Amniotic epithelial cell (primary cell): ENCODE data around the gene ACSL5.

ENCODE experiments used
- DNase-seq: peaks from one replicate; pipeline ENCODE4 v3.0.0-alpha.2; 2010; ENCODE audit warnings: low read depth

The ACSL5 gene, protein sequence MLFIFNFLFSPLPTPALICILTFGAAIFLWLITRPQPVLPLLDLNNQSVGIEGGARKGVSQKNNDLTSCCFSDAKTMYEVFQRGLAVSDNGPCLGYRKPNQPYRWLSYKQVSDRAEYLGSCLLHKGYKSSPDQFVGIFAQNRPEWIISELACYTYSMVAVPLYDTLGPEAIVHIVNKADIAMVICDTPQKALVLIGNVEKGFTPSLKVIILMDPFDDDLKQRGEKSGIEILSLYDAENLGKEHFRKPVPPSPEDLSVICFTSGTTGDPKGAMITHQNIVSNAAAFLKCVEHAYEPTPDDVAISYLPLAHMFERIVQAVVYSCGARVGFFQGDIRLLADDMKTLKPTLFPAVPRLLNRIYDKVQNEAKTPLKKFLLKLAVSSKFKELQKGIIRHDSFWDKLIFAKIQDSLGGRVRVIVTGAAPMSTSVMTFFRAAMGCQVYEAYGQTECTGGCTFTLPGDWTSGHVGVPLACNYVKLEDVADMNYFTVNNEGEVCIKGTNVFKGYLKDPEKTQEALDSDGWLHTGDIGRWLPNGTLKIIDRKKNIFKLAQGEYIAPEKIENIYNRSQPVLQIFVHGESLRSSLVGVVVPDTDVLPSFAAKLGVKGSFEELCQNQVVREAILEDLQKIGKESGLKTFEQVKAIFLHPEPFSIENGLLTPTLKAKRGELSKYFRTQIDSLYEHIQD

DNA sequence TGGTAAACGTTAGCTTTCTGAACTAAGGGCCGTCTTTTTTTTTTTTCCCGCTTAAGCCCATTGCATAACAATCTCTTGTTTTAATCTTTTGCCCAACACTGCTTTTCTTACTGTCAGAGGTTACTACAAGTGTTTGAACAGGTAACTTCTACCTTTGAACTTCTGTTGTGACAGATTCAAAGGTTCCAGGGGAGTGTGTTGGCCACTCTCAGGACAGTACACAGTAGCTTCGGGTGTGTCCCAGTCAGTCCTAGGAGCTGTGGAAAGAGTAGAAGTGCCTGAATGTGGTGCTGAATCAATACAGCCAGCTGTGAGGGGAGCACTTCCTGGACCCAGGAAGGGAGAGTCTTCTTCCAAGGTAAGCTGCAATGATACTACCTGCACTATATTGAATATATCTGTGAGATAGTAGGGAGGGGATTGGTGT lies at the start of gene ACSL5:
ACSL5 (plus strand) TSS at position 205 of the 427 bp plus-strand sequence. CDS start 20,831 bp downstream, outside the sequence.
- DNase-seq, result no peak

DNA sequence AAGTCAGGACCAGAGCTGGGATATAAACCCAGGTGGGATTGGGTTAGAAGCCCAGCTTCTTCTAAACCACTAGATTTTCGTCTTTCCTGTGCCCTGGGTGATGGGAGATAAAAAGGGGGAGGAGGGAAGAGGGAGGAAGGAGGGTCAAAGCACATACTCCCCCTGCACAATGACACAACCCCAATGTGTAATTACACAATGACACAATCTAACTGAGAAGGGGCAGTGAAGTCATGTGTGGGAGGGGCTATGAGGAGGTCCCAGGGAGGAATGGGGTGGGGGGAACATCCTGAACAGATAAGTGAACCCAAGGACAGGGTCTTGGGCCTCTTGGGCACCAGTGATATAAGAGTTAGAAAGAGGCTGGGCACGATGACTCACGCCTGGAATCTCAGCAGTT lies 46.2 kb upstream of the ACSL5 start:
- no peak for DNase-seq

DNA sequence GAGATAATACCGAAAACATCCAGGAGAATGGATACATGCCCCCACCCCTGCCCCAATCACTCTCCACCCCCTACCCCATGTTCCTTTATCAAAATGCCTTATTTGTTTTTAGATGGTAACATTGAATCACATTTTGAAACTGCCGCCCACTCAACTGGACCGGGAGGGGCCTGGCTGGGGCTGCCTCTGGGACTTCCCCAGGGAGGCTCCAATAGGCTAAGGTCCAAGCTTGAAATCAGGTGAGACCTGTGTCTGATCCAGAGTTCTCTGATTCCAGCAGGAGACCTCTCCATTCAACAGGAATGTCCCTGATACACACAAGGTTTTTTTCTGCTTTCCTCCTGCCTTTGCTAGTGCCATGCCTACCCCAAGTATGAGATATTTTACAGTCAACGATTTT lies 43.8 kb upstream of the ACSL5 start:
- no peak for DNase-seq

DNA sequence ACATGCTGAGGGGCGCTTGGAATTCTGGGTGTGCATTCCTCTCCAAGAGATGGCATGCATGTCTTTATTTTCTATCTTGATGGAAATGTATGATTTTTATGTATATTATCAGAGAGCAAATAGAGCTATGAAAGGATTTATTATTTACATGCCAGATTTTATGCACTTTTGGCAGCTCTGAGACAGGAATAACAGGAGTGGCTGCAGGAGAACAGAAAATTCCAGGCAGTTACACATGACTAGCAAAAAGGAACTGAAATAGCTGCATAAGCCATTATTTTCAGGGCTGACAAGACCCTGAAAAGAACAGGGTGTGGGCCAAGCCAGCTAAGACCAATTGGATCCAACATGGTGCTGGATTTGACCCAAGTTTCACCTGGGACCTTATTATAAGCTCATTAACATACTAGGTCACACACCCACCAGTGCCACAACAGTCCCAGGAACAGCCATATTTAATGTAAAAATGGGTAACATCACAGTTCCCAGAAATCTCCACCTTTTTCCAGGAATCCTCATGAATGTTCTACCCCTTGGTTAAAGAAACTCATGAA lies 43.2 kb upstream of the ACSL5 start:
- no peak for DNase-seq

DNA sequence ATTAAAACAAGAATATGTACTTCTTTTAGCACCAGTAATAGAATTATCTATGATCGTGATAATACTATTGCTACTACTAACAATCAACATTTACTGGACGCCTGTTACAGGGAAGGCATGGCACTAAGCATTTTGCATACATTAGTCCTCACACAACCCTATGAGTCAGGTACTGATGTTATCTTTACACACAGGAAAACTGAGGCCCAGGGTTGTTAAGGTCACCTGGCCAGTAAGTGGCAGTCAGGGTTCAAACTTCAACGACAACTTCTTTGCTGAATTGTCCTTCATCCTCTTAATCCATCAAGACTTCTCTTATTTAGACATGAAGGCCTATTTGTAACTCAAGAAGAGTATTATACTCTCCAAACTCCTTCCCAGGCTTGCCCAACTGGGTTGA lies 41.9 kb upstream of the ACSL5 start:
- no peak for DNase-seq

DNA sequence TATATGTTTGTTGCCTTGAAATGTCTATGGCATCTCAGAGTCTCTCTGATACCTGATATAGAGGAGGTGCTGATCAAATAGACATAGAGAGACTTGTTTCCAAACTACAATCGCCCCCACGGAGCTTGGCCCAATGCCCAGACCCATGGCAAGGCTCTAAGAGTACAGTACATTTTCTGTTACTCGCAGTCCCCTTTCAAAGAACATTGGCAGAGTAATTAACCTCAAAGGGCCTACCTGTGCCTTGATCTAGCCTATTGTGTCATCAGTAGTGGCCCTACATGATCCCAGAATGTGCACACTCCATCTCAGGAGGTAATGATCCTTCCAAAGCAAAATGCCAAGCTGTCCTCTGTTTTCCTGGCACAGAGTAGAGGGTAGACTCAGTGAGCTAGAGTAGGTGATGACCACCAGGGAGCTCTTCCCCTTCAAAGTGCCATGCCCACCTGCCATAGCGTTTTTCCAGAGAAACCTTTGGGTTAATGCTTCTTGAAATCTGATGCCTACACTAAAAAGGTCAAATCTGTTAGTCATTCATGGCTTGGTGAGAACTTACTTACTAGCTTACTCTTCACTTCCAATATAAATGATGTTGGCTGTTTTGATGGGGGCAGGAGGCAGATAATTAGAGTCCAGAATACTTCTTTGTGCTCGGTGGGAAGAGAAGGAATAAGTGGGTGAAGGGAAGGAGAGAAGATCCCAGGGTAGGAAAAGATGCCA lies 41.2 kb upstream of the ACSL5 start:
- no peak for DNase-seq

DNA sequence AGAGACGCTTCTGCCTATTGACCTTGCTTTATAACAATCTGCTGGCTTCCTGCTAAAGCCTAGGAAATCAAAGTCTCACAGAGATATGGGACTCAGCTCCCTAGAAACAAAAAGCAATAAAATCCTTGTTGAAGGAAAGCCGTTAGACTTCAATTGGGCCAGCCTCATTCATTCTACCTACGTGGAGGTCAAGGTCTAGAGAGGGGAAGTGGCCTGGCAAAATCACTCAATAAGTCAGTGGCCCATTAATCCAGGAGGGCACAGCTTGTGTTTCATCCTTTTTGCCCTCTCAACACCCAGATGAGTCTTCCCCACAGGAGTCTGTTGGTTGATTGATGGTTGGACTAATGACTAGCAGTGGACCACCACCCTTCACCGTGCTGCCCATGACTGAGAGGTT lies 40.5 kb upstream of the ACSL5 start:
- no peak for DNase-seq

DNA sequence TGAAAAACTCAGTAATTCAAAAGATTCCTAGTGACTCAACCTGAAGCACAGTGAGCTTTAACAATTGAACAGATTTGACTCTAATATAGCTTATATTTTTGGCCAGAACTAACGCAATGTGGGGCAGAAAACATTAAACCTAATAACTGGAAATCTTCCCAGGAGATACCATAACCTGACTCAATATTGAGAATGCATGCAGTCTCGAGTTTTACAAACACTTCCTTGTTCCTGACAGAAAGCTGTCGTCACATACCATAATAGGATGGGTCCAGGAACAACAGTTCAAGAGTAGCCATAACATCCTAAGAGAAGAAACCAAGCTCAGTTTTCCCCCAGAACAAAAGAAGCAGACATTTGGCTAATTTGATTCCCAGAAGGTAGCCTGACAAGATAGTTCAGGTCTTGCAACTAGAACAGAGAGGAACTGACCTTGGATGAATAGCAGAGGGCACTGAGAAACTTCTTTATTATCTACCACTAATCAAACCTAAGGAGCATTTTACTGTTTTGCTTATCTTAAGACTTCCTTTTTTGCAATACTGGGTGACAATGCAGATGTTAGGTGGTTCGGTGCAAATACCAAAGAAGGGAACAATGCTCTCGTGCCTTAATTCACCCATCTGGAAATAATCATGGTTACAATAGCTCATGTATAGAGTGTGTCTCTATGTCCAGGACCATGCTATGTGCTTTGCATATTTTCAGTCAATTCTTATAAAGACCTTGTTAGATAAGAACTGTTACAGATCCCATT lies 38.6 kb upstream of the ACSL5 start:
- DNase-seq, result no peak

DNA sequence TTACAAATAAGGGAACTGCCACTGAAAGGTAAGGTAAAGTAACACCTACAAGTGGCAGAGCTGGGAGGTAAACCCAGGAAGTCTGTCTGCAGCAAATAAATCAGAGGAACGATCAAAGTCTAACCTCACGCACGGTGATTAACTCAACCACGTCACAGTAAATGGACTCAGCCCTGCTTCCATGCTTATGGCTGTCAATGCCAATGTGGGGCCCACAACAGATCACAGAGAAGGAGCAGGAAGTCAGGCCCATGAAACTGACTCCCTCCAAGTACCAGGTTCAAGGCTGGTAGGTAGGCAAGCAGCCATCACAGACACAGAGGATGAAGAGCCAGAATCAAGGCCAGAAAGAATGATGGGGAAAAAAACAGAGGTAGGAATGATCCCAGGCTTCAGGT lies 38.0 kb upstream of the ACSL5 start:
- DNase-seq, result no peak

DNA sequence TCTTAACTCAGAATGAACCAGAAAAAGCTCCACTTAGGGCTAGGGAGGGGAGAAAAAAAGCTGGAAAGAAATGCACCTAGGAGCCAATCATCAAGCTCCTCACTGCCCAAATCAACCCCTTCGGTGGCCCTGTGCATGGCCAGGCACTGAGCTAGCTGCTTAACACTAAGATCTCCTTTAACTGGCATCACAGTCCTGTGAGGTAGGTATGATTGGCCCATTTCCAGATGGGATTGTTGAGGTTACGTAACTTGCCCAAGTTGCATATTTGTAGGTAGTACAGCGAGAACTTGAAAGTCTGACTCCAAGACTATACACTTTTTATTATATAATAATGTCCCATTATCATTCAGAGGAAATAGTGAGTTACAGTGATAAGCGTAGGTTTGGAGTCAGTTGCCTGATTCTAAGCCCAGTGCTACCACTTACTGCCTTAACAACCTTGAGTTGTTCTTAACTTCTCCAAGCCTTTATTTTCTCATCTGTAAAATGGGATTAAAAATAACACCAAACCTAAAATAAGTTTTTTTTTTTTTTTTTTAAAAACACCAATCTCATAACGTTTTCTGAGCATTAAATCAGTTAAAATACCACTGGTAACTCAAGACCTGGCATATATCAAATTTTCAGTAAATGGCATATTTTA lies 37.2 kb upstream of the ACSL5 start:
- DNase-seq, result no peak

DNA sequence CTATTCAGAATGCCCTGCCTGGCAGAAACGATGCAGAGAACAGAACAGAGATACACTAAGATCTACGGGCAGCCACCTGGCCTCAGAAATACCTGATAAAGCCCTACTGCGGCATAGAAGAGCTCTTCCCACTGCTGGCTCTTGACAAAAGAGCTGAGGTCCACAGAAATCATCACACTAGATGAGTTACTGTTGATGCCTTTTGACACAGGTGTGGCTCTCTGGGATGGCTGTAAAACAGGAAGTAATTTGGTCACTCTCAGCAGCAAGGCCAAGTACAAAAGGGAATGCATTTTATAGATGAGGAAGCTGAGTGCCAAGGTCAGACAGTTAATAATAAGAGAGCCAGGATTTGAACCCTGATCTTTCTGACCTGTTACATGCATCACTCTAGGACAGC lies 35.0 kb upstream of the ACSL5 start:
- DNase-seq, result no peak

DNA sequence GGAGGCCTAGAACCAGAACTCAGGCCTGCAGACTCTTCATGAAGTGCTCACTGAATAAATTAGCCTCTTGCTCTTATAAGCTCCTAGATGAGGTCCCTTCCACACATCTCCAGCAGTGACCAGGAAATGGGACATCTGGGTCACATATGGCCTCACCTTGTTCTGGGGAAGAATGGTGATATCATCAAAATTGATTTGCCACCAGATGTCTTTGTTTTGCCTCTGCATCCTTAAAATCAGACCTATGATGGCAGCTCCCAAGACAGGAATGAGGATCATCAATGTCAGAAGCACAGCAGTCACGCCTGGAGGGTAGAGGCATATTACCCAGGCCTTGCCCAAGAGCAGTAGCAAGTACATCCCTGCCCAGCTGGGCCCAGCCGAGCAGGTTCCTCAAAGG lies 33.3 kb upstream of the ACSL5 start:
- DNase-seq, result no peak

DNA sequence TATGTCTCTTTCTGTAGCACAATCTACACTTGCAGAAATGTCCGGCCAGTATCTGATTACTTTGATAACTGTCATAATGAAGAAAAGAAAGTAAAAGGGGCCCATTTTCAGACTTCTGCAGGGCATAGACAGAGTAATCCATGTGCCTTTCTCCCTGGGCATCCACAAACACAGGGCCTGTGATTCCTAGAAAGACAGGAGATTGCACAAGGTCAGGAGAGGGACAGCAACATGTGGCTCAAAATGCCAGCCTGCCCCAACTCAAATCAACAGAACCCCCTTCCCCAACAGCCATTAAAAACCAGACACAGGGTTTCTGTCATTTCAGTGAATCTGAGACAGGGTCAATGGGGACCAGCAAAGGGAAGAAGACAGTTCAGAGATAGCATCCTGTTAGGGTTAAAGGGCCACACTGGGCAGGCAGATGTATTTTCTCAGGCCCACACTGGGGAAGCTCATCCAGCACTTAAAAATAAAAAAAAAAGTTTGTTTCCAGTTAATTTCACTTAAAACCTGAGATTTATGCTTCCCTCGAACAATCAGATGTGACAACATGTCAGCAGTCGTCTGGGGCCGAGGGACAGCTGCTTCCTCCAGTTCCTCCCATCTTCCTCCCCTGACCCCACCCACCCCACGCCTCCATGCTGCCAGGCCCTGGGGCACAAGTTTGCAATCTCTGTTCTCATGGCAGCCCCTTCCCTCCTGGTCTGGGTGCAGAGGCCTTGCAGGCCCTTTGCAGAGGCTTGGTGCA lies 30.7 kb upstream of the ACSL5 start:
- no peak for DNase-seq

DNA sequence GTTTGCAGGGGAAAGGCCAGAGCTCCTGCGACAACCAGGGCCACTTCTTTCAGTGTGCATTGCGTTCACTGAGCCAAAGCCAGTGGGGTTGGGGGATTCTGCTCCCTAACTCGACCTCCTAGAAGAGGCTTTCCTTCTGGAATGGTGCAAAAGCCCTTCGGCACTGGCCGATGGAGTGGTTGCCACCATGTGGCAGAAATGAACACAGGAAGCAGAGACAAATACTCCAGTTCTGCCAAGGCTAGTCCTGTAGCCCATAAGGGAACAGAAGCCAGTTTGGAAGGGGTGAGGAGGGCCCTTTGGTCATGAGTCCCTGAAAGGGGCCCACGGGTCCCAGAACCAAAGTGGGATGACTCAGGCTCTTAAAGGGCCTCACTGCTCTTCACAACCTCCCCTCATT lies 29.7 kb upstream of the ACSL5 start:
- DNase-seq, result no peak

DNA sequence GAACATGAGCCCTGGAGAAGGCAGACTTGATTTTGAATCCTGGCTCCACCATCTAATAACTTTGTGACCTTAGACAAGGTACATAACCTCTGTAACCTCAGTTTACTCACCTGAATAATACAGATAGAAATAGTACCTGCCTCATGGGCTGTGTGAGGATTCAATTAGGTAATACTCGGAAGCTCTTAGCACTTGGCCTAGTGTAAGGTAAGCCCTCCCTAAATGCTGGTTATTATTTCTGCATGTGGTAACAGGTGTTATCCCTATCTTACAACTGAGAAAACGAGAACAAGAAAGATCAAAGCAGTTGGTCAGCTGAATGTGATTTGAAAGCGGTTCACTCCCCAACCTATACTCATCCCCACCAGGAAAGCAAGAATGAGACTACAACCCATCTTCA lies 28.7 kb upstream of the ACSL5 start:
- no peak for DNase-seq

DNA sequence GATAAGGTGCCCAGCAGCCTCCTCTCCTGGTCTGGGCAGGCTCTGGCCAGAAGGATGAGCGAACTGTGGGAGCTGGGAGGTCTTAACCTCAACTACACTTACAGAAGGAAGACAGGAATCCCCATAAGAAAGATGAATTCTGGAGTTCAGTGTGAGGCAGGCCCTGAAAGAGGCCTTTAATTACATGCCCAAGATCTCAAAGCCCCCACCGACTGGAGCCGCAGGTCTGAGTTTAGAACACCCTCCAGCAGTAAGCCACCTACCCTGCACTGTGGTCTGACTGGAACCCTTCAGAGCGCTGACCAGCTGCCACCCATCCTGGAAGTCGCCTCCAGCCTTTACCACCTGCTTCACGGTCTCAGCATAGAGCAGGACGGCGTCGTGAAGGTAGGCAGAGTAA lies 28.2 kb upstream of the ACSL5 start:
- DNase-seq, result no peak

DNA sequence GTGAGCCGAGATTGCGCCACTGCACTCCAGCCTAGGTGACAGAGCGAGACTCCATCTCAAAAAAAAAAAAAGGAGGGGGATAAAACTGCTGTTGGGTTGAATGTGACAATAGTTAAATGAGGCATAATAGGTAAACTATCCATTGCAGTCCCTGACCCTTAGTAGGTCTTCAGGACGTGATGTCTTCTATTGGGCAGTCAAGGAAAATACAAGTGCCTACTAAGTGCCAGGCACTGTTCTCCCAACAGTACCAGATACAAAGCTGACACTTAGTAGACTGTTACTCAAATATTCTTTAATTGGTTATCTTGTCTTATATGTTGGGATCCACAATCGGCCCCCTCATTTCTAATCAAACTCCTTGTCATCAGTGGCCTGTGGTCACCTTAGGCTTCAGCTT lies 27.1 kb upstream of the ACSL5 start:
- no peak for DNase-seq

DNA sequence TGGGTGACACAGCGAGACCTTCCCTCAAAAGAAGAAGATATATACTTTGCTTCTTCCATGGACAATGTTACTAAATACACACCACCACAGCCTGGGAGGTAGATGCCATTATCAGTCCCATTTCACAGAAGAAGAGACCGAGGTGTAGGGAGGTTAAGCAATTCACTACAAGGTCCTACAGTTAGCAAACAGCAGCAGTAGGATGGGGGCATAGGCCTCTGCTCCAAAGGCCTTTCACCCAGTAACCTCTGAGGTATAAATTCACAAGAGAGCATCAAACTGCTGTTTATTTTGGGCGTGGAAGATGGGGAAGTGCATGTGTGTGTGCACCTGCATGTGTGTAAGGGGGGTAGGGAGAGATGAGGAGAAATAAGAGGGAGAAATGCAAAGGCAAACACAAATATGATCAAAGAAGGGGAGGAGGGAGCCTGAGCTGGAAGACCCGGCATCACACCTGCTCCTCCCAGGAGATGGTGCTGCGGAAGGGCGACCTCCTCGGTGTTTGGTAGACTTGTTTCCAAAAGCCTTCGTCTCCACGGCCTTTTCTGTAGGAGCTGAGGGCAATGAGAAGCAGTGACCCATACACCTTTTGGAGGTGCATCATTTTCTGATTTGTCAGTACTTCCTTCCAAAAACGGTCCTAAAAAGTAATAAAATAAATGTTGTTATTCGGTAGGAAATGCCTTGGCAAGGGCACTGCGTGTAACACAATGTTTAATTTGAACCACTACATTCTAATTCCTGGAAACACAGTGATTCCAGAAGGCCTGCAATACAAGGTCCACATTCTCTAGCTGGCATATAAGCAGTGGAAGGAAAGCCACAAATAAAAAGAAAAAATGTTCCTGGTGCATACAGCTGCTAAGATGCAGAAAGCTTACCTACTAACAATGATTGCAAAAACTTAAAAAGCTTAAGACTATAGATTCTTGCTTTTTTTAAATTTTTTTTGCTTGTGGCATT lies 25.9 kb upstream of the ACSL5 start:
- no peak for DNase-seq

DNA sequence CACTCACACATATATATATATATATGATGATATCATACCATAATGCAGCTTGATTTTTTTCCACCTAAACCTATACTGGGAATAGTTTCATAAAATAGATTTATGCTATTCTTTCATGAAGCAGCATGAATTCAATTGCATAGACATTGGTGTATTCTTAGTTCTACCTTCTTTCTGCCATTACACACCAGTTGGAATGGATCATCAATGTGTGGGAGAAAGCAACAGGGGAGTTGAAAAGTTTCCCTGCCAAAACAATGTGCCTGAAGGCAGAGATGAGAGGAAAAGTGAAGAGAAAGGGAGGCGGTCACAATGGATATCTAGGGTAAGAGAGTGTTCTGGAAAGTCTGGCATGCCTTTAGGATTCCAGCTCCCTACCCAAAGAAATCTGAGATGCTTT lies 25.2 kb upstream of the ACSL5 start:
- no peak for DNase-seq
